GM19372 (cell line): ENCODE results near the gene CFAP251.

Experiments used
- ATAC-seq: cut with Tn5 transposase; IDR thresholded peaks from one replicate; pipeline ENCODE4 v1.9.1; 2021; ENCODE audit warnings: mild to moderate bottlenecking, low read depth, moderate library complexity; ENCODE audit not compliant: unreplicated experiment

Gene CFAP251

DNA sequence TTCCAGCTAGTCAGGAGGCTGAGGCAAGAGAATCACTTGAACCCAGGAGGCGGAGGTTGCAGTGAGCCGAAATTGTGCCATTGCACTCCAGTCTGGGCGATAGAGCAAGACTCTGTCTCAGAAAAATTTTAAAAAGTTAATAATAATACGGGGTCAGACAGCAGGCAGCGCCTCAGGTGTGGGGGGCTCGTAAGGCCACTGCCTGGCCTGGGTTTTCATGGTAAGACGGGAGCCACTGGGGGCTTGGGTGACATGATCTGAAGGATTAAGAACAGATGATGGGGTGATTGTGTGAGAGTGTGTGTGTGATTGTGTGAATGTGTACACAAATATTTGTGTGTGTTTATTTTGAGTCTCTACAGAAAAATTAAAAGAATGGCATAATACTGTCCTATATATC, 126.9 kb downstream of the CFAP251 start:
- ATAC-seq: no peak

DNA sequence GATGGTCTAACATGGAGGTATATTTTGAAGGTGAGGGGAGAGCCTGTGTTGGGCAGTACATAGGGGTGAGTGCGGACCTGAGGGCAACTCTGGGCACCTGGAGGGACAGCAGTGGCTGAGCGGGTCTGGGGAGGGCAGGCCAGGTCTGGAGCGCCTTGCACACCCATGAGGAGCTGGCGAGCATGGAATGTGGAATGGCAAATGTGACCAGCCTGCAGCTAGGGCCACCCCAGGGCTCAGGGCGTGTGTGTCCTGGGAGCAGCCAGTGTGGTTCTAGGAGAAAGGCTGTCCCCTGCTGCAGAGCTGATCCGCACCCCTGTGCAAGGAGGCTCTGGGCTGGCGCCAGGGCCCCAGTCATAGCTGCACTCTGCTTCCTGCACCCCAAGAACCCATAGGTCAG, 127.8 kb downstream of the CFAP251 start:
- no peak for ATAC-seq

DNA sequence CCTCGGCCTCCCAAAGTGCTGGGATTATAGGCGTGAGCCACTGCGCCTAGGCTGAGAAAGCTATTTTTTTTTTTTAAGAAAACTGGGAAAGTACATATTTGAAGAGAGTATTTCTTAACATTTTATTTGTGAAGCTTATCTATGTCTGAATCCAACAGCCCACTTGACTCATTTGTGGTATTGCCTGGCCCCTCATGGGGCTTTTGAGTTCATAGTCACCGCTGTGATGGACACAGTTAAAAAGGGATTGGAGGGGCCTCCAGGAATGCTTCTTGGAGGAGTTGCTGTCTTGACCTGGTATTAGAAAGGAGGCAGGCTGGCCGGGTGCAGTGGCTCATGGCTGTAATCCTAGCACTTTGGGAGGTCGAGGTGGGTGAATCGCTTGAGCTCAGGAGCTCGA, 129.8 kb downstream of the CFAP251 start:
- no peak for ATAC-seq

DNA sequence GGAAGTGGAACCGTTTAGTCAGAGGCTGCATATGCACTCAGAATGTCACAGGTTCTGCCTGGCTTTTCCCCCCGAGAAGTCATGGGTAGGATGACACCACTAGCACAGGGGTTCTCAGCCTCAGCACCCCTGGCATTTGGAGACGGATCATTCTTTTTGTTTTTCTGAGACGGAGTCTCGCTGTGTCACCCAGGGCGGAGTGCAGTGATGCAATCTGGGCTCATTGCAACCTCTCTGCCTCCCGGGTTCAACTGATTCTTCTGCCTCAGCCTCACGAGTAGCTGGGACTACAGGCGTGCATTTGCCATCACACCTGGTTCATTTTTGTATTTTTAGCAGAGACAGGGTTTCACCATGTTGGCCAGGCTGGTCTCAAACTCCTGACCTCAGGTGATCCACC, 131.4 kb downstream of the CFAP251 start:
- ATAC-seq: no peak

DNA sequence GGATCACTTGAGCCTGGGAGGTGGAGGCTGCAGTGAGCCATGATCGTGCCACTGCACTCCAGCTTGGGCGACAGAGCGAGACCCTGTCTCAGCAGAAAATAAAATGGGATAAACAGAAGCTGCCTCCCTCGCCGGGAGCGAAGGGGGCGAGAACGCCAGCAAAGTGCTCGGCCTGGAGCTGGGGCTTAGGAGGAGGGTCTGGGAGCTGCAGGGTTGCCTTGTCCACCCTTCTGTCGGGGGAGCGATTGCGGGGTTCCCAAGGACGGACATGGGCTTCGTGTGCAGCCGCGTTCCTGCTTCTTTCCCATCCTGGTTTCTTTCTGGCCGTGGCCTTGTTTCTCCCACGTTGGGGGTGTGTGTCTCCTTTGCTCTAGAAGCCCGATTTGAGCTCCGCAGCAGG, 132.3 kb downstream of the CFAP251 start:
- no peak for ATAC-seq

DNA sequence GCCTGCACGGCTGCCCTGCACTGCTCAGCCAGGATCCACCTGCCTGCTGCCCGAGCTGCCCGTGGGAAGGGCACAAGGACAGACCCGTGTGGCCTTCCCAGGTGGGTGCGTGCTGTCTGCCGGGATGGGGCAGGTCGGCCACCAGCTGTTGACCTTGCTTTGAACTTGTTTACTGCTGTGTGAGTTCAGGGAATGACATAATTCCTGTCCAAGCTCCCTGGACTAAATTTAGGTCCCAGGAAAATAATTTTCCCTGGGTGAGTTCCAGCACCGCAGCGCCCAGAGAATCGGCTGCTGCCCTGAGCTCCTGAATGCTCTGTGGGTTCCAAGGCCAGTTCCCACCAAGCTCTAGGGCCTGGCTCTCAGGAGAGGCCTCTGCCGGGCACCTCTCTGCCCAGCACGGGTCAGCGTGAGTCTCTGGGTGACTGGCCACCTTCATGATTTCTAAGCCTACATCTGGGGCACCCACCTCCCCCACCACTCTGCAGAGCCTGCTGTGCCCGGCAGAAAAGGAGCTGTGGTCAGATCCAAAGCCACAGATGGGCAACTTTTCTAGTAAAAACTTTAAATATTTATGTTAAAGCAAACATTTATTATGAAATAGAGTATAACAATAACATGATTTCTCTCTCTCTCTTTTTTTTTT, 133.0 kb downstream of the CFAP251 start:
- ATAC-seq: no peak

DNA sequence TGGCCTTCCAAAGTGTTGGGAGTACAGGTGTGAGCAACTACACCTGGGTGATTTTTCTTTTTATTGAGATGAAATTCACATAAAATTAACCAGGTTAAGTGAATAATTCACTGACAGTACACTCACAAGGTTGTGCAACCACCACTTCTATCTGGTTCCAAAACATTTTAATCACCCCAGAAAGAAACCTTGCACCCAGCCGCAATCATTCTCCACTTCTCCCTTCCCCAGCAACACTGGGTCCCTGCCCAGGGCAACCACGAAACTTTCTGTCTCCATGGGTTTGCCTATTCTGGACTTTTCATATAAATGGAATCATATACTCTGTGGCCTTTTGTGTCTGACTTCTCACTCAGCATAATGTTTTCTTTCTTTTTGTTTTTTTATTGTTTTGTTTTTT, 133.9 kb downstream of the CFAP251 start:
- no peak for ATAC-seq
